UCSD-AML1 (cell line): ENCODE measurements around the gene TTLL11.

Source experiments
- DNase-seq: peaks from one replicate; lab custom pipeline; 2025; ENCODE audit not compliant: unreplicated experiment; lab: John Stamatoyannopoulos, UW

TTLL11 gene

GRCh38 chr9:121778252-121779225 lies 314.6 kb downstream of the TTLL11 start:
- DNase-seq = no peak

GRCh38 chr9:121776739-121777637 lies 316.1 kb downstream of the TTLL11 start:
- DNase-seq = no peak

- DNase-seq = no peak
These were observed 316.9 kb downstream of the TTLL11 start for GRCh38 chr9:121776001-121776738.

GRCh38 chr9:121774715-121775613 lies 318.1 kb downstream of the TTLL11 start:
- DNase-seq = no peak

- no peak for DNase-seq
These were observed 319.0 kb downstream of the TTLL11 start for GRCh38 chr9:121773954-121774714.

- no peak for DNase-seq
These were observed 319.7 kb downstream of the TTLL11 start for GRCh38 chr9:121773286-121773953.

GRCh38 chr9:121772600-121773285 lies 320.4 kb downstream of the TTLL11 start:
- no peak for DNase-seq
